H1 (cell line): ENCODE data around the gene AGAP1.

Source experiments
- CTCF ChIP-seq, 3 experiments: IDR thresholded peaks; 1 replicate in 2 of 3; 2 replicates in 1 of 3; pipeline versions ENCODE4 v1.5.1 to v1.6.1; 2011; ENCODE audit warnings: low read length in 3 of 3, mild to moderate bottlenecking in 3 of 3, inconsistent platforms in 2 of 3, low read depth in 1 of 3, moderate library complexity in 1 of 3; ENCODE audit not compliant: insufficient read depth in 1 of 3; ENCODE audit errors: control extremely low read depth in 1 of 3
- YY1 ChIP-seq: IDR thresholded peaks from 2 replicates; pipeline ENCODE4 v1.6.1; 2011; ENCODE audit warnings: low read depth, mild to moderate bottlenecking, low read length

GRCh38 chr2:235744161-235744560 is 250.3 kb downstream of the AGAP1 start:
- TF ChIP-seq YY1, result no peak
- no peak for TF ChIP-seq CTCF (IDR thresholded peaks at IDR 0.05; ENCODE audit: control extremely low read depth in 1 of 3, insufficient read depth in 1 of 3, low read depth in 1 of 3, low read length in 3 of 3)
